Measurements from ENCODE around the gene TMED1. TPM values are rescaled to one million over a fixed set of nuclear protein-coding genes. Genes with fewer than 3 reads are reported as not detected.
A peak's percentile ranks its signal among the peaks of the same experiment; 100 is the strongest.
"Not testable (repeated sequence)": the region's sequence is repeated elsewhere in the genome, so short reads cannot be mapped to it uniquely, and the experiment has no call there.

Gene TMED1
- total RNA-seq, 1 donor from 2014 or later: 11.5 TPM

GRCh38 chr19:10862561-10863106, 26.6 kb upstream of the TMED1 start:
- DNase-seq: no peak

GRCh38 chr19:10861103-10861651, 25.2 kb upstream of the TMED1 start:
- no peak for DNase-seq

- no peak for DNase-seq
These were observed 22.3 kb upstream of the TMED1 start for GRCh38 chr19:10858204-10858828.

GRCh38 chr19:10856899-10857298, 20.9 kb upstream of the TMED1 start:
- not testable (repeated sequence) for DNase-seq

- DNase-seq: no peak
These were observed 20.0 kb upstream of the TMED1 start for GRCh38 chr19:10855879-10856522.

- DNase-seq: no peak
These were observed 18.5 kb upstream of the TMED1 start for GRCh38 chr19:10854350-10855089.

- DNase-seq: no peak
These were observed 16.9 kb upstream of the TMED1 start for GRCh38 chr19:10852941-10853340.

GRCh38 chr19:10852098-10852800, 16.2 kb upstream of the TMED1 start:
- no peak for DNase-seq

GRCh38 chr19:10850631-10851030, 14.6 kb upstream of the TMED1 start:
- no peak for DNase-seq

GRCh38 chr19:10848230-10848856, 12.3 kb upstream of the TMED1 start, which contains the start of gene C19orf38:
TSS of gene C19orf38 (plus strand) at chr19:10848415. CDS start at chr19:10848509, 94 bp downstream.
- no peak for DNase-seq

- DNase-seq: no peak
These were observed 10.6 kb upstream of the TMED1 start for GRCh38 chr19:10846500-10847202.

GRCh38 chr19:10842788-10843187, 6.8 kb upstream of the TMED1 start:
- DNase-seq: no peak

- no peak for DNase-seq
These were observed 3.4 kb upstream of the TMED1 start for GRCh38 chr19:10839114-10840050.

- no peak for DNase-seq
These were observed 2.4 kb upstream of the TMED1 start for GRCh38 chr19:10838377-10838776.

GRCh38 chr19:10837649-10838048, 1.6 kb upstream of the TMED1 start:
- not testable (repeated sequence) for DNase-seq

- peak; percentile 84 for DNase-seq
These were observed 693 bp upstream of the TMED1 start for GRCh38 chr19:10836479-10837330.

GRCh38 chr19:10835089-10835753, 791 bp downstream of the TMED1 start:
- no peak for DNase-seq

- DNase-seq: no peak
These were observed 3.1 kb downstream of the TMED1 start for GRCh38 chr19:10832939-10833296.

Measured in occipital lobe (tissue), 2 donors.